HG02571 (cell line): Measurements from ENCODE around the gene BTBD8.

ENCODE experiments used
- ATAC-seq: cut with Tn5 transposase; IDR thresholded peaks from one replicate; pipeline ENCODE4 v1.9.1; 2021; ENCODE audit warnings: mild to moderate bottlenecking, moderate library complexity; ENCODE audit not compliant: unreplicated experiment

BTBD8 gene

GRCh38 chr1:92188436-92189255 is 108.5 kb downstream of the BTBD8 start:
- no peak for ATAC-seq

GRCh38 chr1:92191726-92192125 is 111.6 kb downstream of the BTBD8 start:
- ATAC-seq, result no peak

GRCh38 chr1:92192246-92192645 is 112.1 kb downstream of the BTBD8 start:
- no peak for ATAC-seq

GRCh38 chr1:92194511-92194910 is 114.4 kb downstream of the BTBD8 start:
- no peak for ATAC-seq

- ATAC-seq, result no peak
Observed at GRCh38 chr1:92201973-92202372, 121.8 kb downstream of the BTBD8 start.

- no peak for ATAC-seq
Observed at GRCh38 chr1:92203105-92203504, 123.0 kb downstream of the BTBD8 start.

GRCh38 chr1:92210701-92211100 is 130.6 kb downstream of the BTBD8 start:
- no peak for ATAC-seq

GRCh38 chr1:92211166-92211565 is 131.0 kb downstream of the BTBD8 start:
- no peak for ATAC-seq

GRCh38 chr1:92217721-92218120 is 137.6 kb downstream of the BTBD8 start, which contains the start of gene C1orf146:
Gene C1orf146, plus strand, starts transcription at chr1:92217915. Its CDS starts 13,506 bp downstream, at chr1:92231421.
- ATAC-seq, result no peak

GRCh38 chr1:92218559-92218958 is 138.4 kb downstream of the BTBD8 start:
- ATAC-seq, result no peak

GRCh38 chr1:92219028-92219427 is 138.9 kb downstream of the BTBD8 start:
- ATAC-seq, result no peak

- no peak for ATAC-seq
Observed at GRCh38 chr1:92228401-92228800, 148.3 kb downstream of the BTBD8 start.

GRCh38 chr1:92230736-92231135 is 150.6 kb downstream of the BTBD8 start:
- no peak for ATAC-seq
